Measurements from ENCODE around the gene C4orf50.

- no peak for TF ChIP-seq CTCF (IDR thresholded peaks at IDR 0.05)
- TF ChIP-seq POLR2A (IDR thresholded peaks at IDR 0.05), result no peak
These were observed 104.8 kb downstream of the C4orf50 start for GRCh38 chr4:5913454-5913853.

Measured in suprapubic skin (tissue), 3 donors.